Activated CD4-positive, alpha-beta T cell treated with anti-CD3 and anti-CD28 coated beads for 36 hours (primary cell): ENCODE data around the gene TAAR5. TPM values are rescaled to one million over a fixed set of nuclear protein-coding genes. Genes with fewer than 3 reads are reported as not detected.
"Not testable (repeated sequence)": the region's sequence is repeated elsewhere in the genome, so short reads cannot be mapped to it uniquely, and the experiment has no call there.

ENCODE experiments used
- ATAC-seq: fragments of 200-7000 bp; cut with Tn5 transposase; one replicate; pipeline ENCODE4 v1.10.0; 2021; ENCODE audit warnings: mild to moderate bottlenecking, moderate library complexity
- CTCF ChIA-PET: fragments of 350-600 bp; sonication (Branson Sonifier 250); formaldehyde crosslinking; loops from one replicate; lab custom pipeline; 2021; ENCODE audit warnings: antibody characterized with exemption; lab: Charles Lee
- POLR2A ChIA-PET: fragments of 350-600 bp; sonication (Branson Sonifier 250); formaldehyde crosslinking; loops from one replicate; lab custom pipeline; 2021; ENCODE audit warnings: antibody characterized with exemption, inconsistent platforms; lab: Charles Lee
- DNase-seq: peaks from one replicate; pipeline ENCODE4 v3.0.0-alpha.2; 2020
- H3K27ac Mint-ChIP-seq: one replicate; pipeline ENCODE4 v1.8.0; 2021; ENCODE audit warnings: mixed read lengths
- H3K27me3 Mint-ChIP-seq: one replicate; pipeline ENCODE4 v1.8.0; 2021; ENCODE audit warnings: mixed read lengths
- H3K36me3 Mint-ChIP-seq: one replicate; pipeline ENCODE4 v1.8.0; 2021; ENCODE audit warnings: low read depth, mixed read lengths
- H3K4me1 Mint-ChIP-seq: one replicate; pipeline ENCODE4 v1.8.0; 2021; ENCODE audit warnings: mixed read lengths
- H3K4me3 Mint-ChIP-seq: one replicate; pipeline ENCODE4 v1.8.0; 2021; ENCODE audit warnings: mild to moderate bottlenecking, moderate library complexity, mixed read lengths
- H3K9me3 Mint-ChIP-seq: one replicate; pipeline ENCODE4 v1.8.0; 2021; ENCODE audit warnings: low read depth, mixed read lengths
- intact Hi-C, 2 experiments: fragments of 100-400 bp; cut with DNase I in 1 of 2; cut with micrococcal nuclease in 1 of 2; formaldehyde crosslinking; loops; one replicate each; pipeline versions ENCODE4 v1.14.2 to v1.15.1; 2022 to 2024; cut with DNase I, micrococcal nuclease
- total RNA-seq, 2 experiments: library from RNA; stranded (reverse); gene quantifications; one replicate each; pipeline ENCODE4 v1.2.3, GENCODE V29; 2021

TAAR5 gene
- total RNA-seq, 2 experiments from 2014 or later, result not detected

GRCh38 chr6:132611616-132612015, 22.1 kb upstream of the TAAR5 start:
- H3K27me3 Mint-ChIP-seq, result peaks cover 6% of the 10 kb centered on the region
- H3K4me3 Mint-ChIP-seq, result no peak overlapping the region
- CTCF ChIA-PET, result no interaction called here
- ATAC-seq (no peak), DNase-seq (no peak)
- H3K9me3 Mint-ChIP-seq, result no peaks in the 10 kb centered on the region
- POLR2A ChIA-PET, result no interaction called here
- no peaks in the 10 kb centered on the region for H3K36me3 Mint-ChIP-seq
- H3K4me1 Mint-ChIP-seq, result no peaks in the 10 kb centered on the region
- no peak overlapping the region for H3K27ac Mint-ChIP-seq
- intact Hi-C loops, result no loop called here

- POLR2A ChIA-PET, result no interaction called here
- DNase-seq (no peak), ATAC-seq (no peak)
- Mint-ChIP-seq H3K9me3 (no peaks in the 10 kb centered on the region), H3K4me1 (no peaks in the 10 kb centered on the region), H3K27ac (no peak overlapping the region), H3K27me3 (peaks cover 12% of the 10 kb centered on the region), H3K36me3 (no peaks in the 10 kb centered on the region), H3K4me3 (no peak overlapping the region)
- intact Hi-C loops, result no loop called here
- CTCF ChIA-PET, result no interaction called here
These were observed 18.1 kb upstream of the TAAR5 start for GRCh38 chr6:132607544-132608233.

- intact Hi-C loops, result no loop called here
- Mint-ChIP-seq H3K27me3 (peaks cover 12% of the 10 kb centered on the region), H3K9me3 (no peaks in the 10 kb centered on the region), H3K27ac (no peak overlapping the region), H3K4me3 (no peak overlapping the region), H3K36me3 (no peaks in the 10 kb centered on the region), H3K4me1 (no peaks in the 10 kb centered on the region)
- ATAC-seq (no peak), DNase-seq (no peak)
- CTCF ChIA-PET, result interaction anchor here (0.8 to 1.2 kb wide), 2 partner anchors 9 to 1362 kb away, joined by 3 read pairs; no protein-coding TSS in a partner anchor
- POLR2A ChIA-PET, result no interaction called here
These were observed 15.2 kb upstream of the TAAR5 start for GRCh38 chr6:132604635-132605152.

- ATAC-seq, H3K9me3 Mint-ChIP-seq, POLR2A ChIA-PET, intact Hi-C loops, H3K4me1 Mint-ChIP-seq, H3K36me3 Mint-ChIP-seq, H3K27ac Mint-ChIP-seq, CTCF ChIA-PET, H3K4me3 Mint-ChIP-seq, DNase-seq: not testable (repeated sequence)
- peaks cover 20% of the 10 kb centered on the region for H3K27me3 Mint-ChIP-seq
These were observed 11.4 kb upstream of the TAAR5 start for GRCh38 chr6:132600900-132601299.

- Mint-ChIP-seq H3K4me3 (no peak overlapping the region), H3K4me1 (no peaks in the 10 kb centered on the region), H3K27me3 (peaks cover 14% of the 10 kb centered on the region), H3K9me3 (no peaks in the 10 kb centered on the region), H3K36me3 (no peaks in the 10 kb centered on the region), H3K27ac (no peak overlapping the region)
- intact Hi-C loops, result no loop called here
- CTCF ChIA-PET, result no interaction called here
- POLR2A ChIA-PET, result no interaction called here
- ATAC-seq (no peak), DNase-seq (no peak)
These were observed 8.9 kb upstream of the TAAR5 start for GRCh38 chr6:132598473-132598872.

GRCh38 chr6:132596201-132596600, 6.7 kb upstream of the TAAR5 start:
- no peak for DNase-seq
- intact Hi-C loops, result no loop called here
- Mint-ChIP-seq H3K36me3 (no peaks in the 10 kb centered on the region), H3K27me3 (peaks cover 14% of the 10 kb centered on the region), H3K4me3 (no peak overlapping the region), H3K9me3 (no peaks in the 10 kb centered on the region), H3K4me1 (no peaks in the 10 kb centered on the region), H3K27ac (no peak overlapping the region)
- POLR2A ChIA-PET, result interaction anchor here (0.6 kb wide), 1 partner anchor 52 kb away, joined by 3 read pairs; no protein-coding TSS in a partner anchor
- no peak for ATAC-seq
- CTCF ChIA-PET, result interaction anchor here (0.7 to 1.7 kb wide), 3 partner anchors 9 to 208 kb away, joined by 3 to 4 read pairs (median 3); no protein-coding TSS in a partner anchor

- intact Hi-C loops, result no loop called here
- Mint-ChIP-seq H3K27me3 (peaks cover 17% of the 10 kb centered on the region), H3K4me3 (no peak overlapping the region), H3K9me3 (no peaks in the 10 kb centered on the region), H3K36me3 (no peaks in the 10 kb centered on the region), H3K4me1 (no peaks in the 10 kb centered on the region), H3K27ac (no peak overlapping the region)
- ChIA-PET CTCF (no interaction called here), POLR2A (no interaction called here)
- DNase-seq (no peak), ATAC-seq (no peak)
These were observed 3.3 kb upstream of the TAAR5 start for GRCh38 chr6:132592855-132593254.

- no peak for ATAC-seq
- no peak for DNase-seq
- ChIA-PET CTCF (interaction anchor here (1.3 kb wide), 1 partner anchor 12 kb away, joined by 5 read pairs; no protein-coding TSS in a partner anchor), POLR2A (no interaction called here)
- H3K4me3 Mint-ChIP-seq, result no peak overlapping the region
- no peak overlapping the region for H3K27ac Mint-ChIP-seq
- peaks cover 19% of the 10 kb centered on the region for H3K27me3 Mint-ChIP-seq
- H3K36me3 Mint-ChIP-seq, result no peaks in the 10 kb centered on the region
- intact Hi-C loops, result no loop called here
- no peaks in the 10 kb centered on the region for H3K9me3 Mint-ChIP-seq
- no peaks in the 10 kb centered on the region for H3K4me1 Mint-ChIP-seq
These were observed 821 bp upstream of the TAAR5 start for GRCh38 chr6:132590362-132590761.

GRCh38 chr6:132587424-132587823, 2.1 kb downstream of the TAAR5 start:
- POLR2A ChIA-PET, result no interaction called here
- no peak for DNase-seq
- Mint-ChIP-seq H3K4me3 (no peak overlapping the region), H3K27me3 (peaks cover 16% of the 10 kb centered on the region), H3K9me3 (no peaks in the 10 kb centered on the region), H3K36me3 (no peaks in the 10 kb centered on the region), H3K27ac (no peak overlapping the region), H3K4me1 (no peaks in the 10 kb centered on the region)
- no peak for ATAC-seq
- CTCF ChIA-PET, result no interaction called here
- intact Hi-C loops, result no loop called here

GRCh38 chr6:132584698-132585097, 4.8 kb downstream of the TAAR5 start:
- intact Hi-C loops, result no loop called here
- CTCF ChIA-PET, result no interaction called here
- H3K4me1 Mint-ChIP-seq, result no peaks in the 10 kb centered on the region
- no peak overlapping the region for H3K4me3 Mint-ChIP-seq
- DNase-seq (no peak), ATAC-seq (no peak)
- peaks cover 23% of the 10 kb centered on the region for H3K27me3 Mint-ChIP-seq
- no peaks in the 10 kb centered on the region for H3K9me3 Mint-ChIP-seq
- no peaks in the 10 kb centered on the region for H3K36me3 Mint-ChIP-seq
- H3K27ac Mint-ChIP-seq, result no peak overlapping the region
- POLR2A ChIA-PET, result no interaction called here

- ChIA-PET CTCF (no interaction called here), POLR2A (no interaction called here)
- H3K27me3 Mint-ChIP-seq, result peaks cover 16% of the 10 kb centered on the region
- ATAC-seq (no peak), DNase-seq (no peak)
- no peak overlapping the region for H3K4me3 Mint-ChIP-seq
- no peaks in the 10 kb centered on the region for H3K9me3 Mint-ChIP-seq
- H3K4me1 Mint-ChIP-seq, result no peaks in the 10 kb centered on the region
- no peak overlapping the region for H3K27ac Mint-ChIP-seq
- intact Hi-C loops, result no loop called here
- no peaks in the 10 kb centered on the region for H3K36me3 Mint-ChIP-seq
These were observed 17.8 kb downstream of the TAAR5 start for GRCh38 chr6:132571774-132572173.

GRCh38 chr6:132570221-132570777, 19.2 kb downstream of the TAAR5 start, which contains the start of gene TAAR6:
Gene TAAR6, plus strand, starts transcription at chr6:132570322. Its CDS starts 0 bp downstream, at chr6:132570322.
- Mint-ChIP-seq H3K27me3 (peaks cover 17% of the 10 kb centered on the region), H3K36me3 (no peaks in the 10 kb centered on the region), H3K27ac (no peak within 1 kb of the TSS), H3K4me1 (no peaks in the 10 kb centered on the region), H3K9me3 (no peaks in the 10 kb centered on the region), H3K4me3 (no peak within 1 kb of the TSS)
- POLR2A ChIA-PET, result no interaction called here
- ATAC-seq (no peak), DNase-seq (no peak)
- CTCF ChIA-PET, result no interaction called here
- intact Hi-C loops, result no loop called here
